Measurements from ENCODE around the gene HNMT. TPM values are rescaled to one million over a fixed set of nuclear protein-coding genes. Genes with fewer than 3 reads are reported as not detected.

The HNMT gene
- total RNA-seq, 1 experiment from 2014 or later = 3.1 TPM

GRCh38 chr2:138029276-138029675, 65.0 kb downstream of the HNMT start:
- H3K4me3 Mint-ChIP-seq = no peak overlapping the region
- TF ChIP-seq ZBTB43 (CRISPR knock-in tag; IDR thresholded peaks at IDR 0.05) (no peak), ATF6 (CRISPR knock-in tag; IDR thresholded peaks at IDR 0.05) (no peak), NFYB (CRISPR knock-in tag; conservative IDR thresholded peaks at IDR 0.05; ENCODE audit: low read depth) (no peak), GRHL2 (CRISPR knock-in tag; IDR thresholded peaks at IDR 0.05; ENCODE audit: insufficient replicate concordance, severe bottlenecking) (no peak), SMAD3 (CRISPR knock-in tag; IDR thresholded peaks at IDR 0.05; ENCODE audit: borderline replicate concordance) (no peak), ZNF396 (CRISPR knock-in tag; IDR thresholded peaks at IDR 0.05; ENCODE audit: borderline replicate concordance) (no peak), FOXJ3 (CRISPR knock-in tag; IDR thresholded peaks at IDR 0.05; ENCODE audit: borderline replicate concordance) (no peak), MXD4 (CRISPR knock-in tag; IDR thresholded peaks at IDR 0.05; ENCODE audit: borderline replicate concordance) (no peak), ZSCAN18 (CRISPR knock-in tag; IDR thresholded peaks at IDR 0.05) (no peak), STAT6 (CRISPR knock-in tag; conservative IDR thresholded peaks at IDR 0.05; ENCODE audit: low read depth) (no peak), ZNF416 (CRISPR knock-in tag; IDR thresholded peaks at IDR 0.05) (no peak), ZNF671 (CRISPR knock-in tag; IDR thresholded peaks at IDR 0.05) (no peak)
- peaks cover 4% of the 10 kb centered on the region for H3K4me1 Mint-ChIP-seq
- H3K36me3 Mint-ChIP-seq = no peaks in the 10 kb centered on the region
- H3K9me3 Mint-ChIP-seq = no peaks in the 10 kb centered on the region
- CTCF ChIA-PET = no interaction called here
- POLR2A ChIA-PET = no interaction called here
- DNase-seq (ENCODE audit: low spot score) = no peak
- no peaks in the 10 kb centered on the region for H3K27me3 Mint-ChIP-seq (ENCODE audit: low read depth)
- H3K27ac Mint-ChIP-seq = no peak overlapping the region
- ATAC-seq = no peak

GRCh38 chr2:138030459-138030858, 66.2 kb downstream of the HNMT start:
- peaks cover 5% of the 10 kb centered on the region; the same call in 1 of the 2 replicates for H3K4me1 Mint-ChIP-seq
- ChIA-PET CTCF (no interaction called here), POLR2A (no interaction called here)
- ATAC-seq (no peak), DNase-seq (ENCODE audit: low spot score) (no peak)
- no peaks in the 10 kb centered on the region for H3K9me3 Mint-ChIP-seq
- H3K36me3 Mint-ChIP-seq = no peaks in the 10 kb centered on the region
- H3K27ac Mint-ChIP-seq = no peak overlapping the region
- TF ChIP-seq MXD4 (CRISPR knock-in tag; IDR thresholded peaks at IDR 0.05; ENCODE audit: borderline replicate concordance) (no peak), ATF2 (CRISPR knock-in tag; IDR thresholded peaks at IDR 0.05; ENCODE audit: borderline replicate concordance, low read depth) (no peak), ZSCAN18 (CRISPR knock-in tag; IDR thresholded peaks at IDR 0.05) (no peak)
- H3K27me3 Mint-ChIP-seq (ENCODE audit: low read depth) = no peaks in the 10 kb centered on the region
- no peak overlapping the region for H3K4me3 Mint-ChIP-seq

Measured in WTC11 (cell line).